ENCODE data around the gene TUBB2A. TPM values are rescaled to one million over a fixed set of nuclear protein-coding genes. Genes with fewer than 3 reads are reported as not detected.

TUBB2A gene
- total and polyA plus RNA-seq, 5 donors, result 24.3 to 43.1 (median 28.6) TPM

DNA sequence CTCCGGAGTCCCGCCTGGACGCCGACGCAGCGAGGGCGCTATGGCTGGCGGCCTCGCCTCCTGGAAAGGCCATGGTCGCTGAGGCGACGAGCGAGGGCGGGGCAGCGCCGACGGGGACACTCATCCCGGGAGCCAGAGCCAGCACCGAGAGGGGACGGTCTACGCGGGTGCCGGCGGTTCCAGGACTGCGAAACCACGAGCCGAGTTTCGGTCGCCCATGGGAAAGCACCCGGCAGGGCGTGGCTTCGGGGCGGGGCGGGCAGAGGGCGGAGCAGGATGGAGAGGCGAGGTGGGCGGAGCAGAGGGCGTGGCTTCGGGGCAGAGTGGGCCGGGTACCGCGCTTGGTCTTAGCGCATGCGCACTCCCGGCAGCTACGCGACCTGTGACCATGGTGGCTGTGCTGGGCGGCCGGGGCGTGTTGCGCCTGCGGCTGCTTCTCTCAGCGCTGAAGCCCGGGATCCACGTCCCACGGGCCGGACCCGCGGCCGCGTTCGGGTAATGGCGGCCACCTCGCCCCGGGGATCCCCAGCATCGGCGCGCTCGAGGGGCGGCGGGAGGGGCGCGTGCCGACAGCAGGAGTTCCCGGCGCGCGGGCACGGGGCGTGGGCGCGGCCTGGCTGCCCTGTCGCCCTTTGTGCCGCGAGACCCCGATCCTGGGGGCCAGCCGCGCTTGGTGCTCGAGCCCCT is 38.8 kb downstream of the TUBB2A start, which contains the start of gene BPHL:
BPHL (plus strand) TSS at position 359 of the 687 bp plus-strand sequence; CDS start at position 389, 30 bp downstream.
- Histone ChIP-seq H3K4me1 (ENCODE audit: control insufficient read depth, insufficient read depth, low read length) (no peaks in the 10 kb centered on the region), H3K9me3 (ENCODE audit: control insufficient read depth, low read length) (no peaks in the 10 kb centered on the region), H3K4me3 (ENCODE audit: low read length) (peak within 1 kb of the TSS; percentile 64), H3K27ac (ENCODE audit: low read length) (peak within 1 kb of the TSS; percentile 88), H3K27me3 (ENCODE audit: control insufficient read depth, insufficient read depth) (no peaks in the 10 kb centered on the region)
- WGBS, result under 1% methylated on average over 89 of the region's 89 CpGs
- peak; percentile 99 to 100 (median 99) for DNase-seq
- intact Hi-C loops (cut with DNase I), result no loop called here
- peak; percentile 98 for ATAC-seq

DNA sequence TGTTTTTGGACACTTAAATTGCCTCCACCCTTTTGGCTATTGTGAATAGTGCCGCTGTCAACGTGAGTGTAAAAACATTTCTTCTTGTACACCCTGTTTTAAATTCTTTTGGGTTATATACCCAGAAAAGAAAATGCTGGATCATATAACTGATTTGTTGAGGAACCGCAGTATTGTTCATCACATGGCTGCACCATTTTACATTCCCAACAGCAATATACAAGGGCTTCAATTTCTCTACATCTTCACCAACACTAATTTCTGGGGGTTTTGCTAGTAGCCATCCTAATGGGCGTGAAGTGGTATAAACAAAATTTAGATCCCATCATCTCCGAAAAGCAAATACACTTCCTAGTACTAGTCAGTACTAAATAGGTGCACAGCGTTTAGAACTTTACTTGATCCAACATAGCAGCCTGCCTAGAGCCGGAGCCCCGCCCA is 39.4 kb downstream of the TUBB2A start:
- Histone ChIP-seq H3K27me3 (ENCODE audit: control insufficient read depth, insufficient read depth) (no peaks in the 10 kb centered on the region), H3K27ac (ENCODE audit: low read length) (peak overlapping the region; percentile 88), H3K4me1 (ENCODE audit: control insufficient read depth, insufficient read depth, low read length) (no peaks in the 10 kb centered on the region), H3K4me3 (ENCODE audit: low read length) (peak overlapping the region; percentile 64), H3K9me3 (ENCODE audit: control insufficient read depth, low read length) (no peaks in the 10 kb centered on the region)
- no peak for DNase-seq
- 16% methylated on average over 8 of the region's 8 CpGs for WGBS
- ATAC-seq, result no peak
- intact Hi-C loops (cut with DNase I), result no loop called here

DNA sequence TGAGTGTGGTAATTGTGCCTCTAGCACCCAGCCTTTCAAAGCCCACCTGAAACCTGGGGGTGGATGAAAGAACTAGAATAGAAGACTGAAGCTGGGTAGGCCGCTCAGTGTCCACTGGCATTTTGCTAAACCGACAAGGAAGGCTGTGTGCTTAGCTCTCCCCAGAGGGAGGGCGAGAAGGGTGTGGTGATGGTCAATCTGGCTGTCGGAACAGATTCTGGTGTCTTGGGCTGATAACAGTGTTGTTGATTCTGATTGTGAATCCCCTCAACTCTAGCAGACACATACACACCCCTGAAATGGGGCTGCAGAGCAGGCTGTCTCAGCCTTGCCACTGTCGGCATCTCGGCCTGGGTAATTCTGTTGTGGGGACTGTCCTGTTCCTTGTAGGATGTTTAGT is 43.0 kb downstream of the TUBB2A start:
- no peak overlapping the region for H3K27ac ChIP-seq (ENCODE audit: low read length)
- DNase-seq (no peak), ATAC-seq (no peak)
- no peaks in the 10 kb centered on the region for H3K27me3 ChIP-seq (ENCODE audit: control insufficient read depth, insufficient read depth)
- 88% methylated on average over 6 of the region's 6 CpGs for WGBS
- no peak overlapping the region for H3K4me3 ChIP-seq (ENCODE audit: low read length)
- no peaks in the 10 kb centered on the region for H3K4me1 ChIP-seq (ENCODE audit: control insufficient read depth, insufficient read depth, low read length)
- H3K9me3 ChIP-seq (ENCODE audit: control insufficient read depth, low read length), result no peaks in the 10 kb centered on the region
- intact Hi-C loops (cut with DNase I), result no loop called here

DNA sequence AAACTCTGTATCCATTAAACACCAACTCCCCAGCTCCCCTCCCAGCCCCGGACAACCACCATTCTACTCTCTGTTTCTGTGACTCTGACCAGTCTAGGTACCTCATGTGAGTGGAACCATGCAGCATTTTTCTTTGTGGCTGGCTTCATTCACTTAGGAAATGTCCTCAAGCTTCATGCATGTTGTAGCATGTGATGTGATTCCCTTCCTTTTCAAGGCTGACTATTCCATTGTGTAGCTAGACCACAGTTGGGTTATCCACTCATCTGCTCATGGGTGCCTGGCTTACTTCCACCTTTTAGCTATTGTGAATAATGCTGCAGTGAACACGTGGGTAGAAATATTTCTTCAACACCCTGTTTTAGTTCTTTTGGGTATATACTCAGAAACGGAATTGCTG is 47.6 kb downstream of the TUBB2A start:
- intact Hi-C loops (cut with DNase I), result no loop called here
- no peak overlapping the region for H3K27ac ChIP-seq (ENCODE audit: low read length)
- no peak for ATAC-seq
- H3K9me3 ChIP-seq (ENCODE audit: control insufficient read depth, low read length), result no peaks in the 10 kb centered on the region
- 88% methylated on average over 3 of the region's 3 CpGs for WGBS
- DNase-seq, result no peak
- H3K4me1 ChIP-seq (ENCODE audit: control insufficient read depth, insufficient read depth, low read length), result no peaks in the 10 kb centered on the region
- H3K27me3 ChIP-seq (ENCODE audit: control insufficient read depth, insufficient read depth), result no peaks in the 10 kb centered on the region
- no peak overlapping the region for H3K4me3 ChIP-seq (ENCODE audit: low read length)

DNA sequence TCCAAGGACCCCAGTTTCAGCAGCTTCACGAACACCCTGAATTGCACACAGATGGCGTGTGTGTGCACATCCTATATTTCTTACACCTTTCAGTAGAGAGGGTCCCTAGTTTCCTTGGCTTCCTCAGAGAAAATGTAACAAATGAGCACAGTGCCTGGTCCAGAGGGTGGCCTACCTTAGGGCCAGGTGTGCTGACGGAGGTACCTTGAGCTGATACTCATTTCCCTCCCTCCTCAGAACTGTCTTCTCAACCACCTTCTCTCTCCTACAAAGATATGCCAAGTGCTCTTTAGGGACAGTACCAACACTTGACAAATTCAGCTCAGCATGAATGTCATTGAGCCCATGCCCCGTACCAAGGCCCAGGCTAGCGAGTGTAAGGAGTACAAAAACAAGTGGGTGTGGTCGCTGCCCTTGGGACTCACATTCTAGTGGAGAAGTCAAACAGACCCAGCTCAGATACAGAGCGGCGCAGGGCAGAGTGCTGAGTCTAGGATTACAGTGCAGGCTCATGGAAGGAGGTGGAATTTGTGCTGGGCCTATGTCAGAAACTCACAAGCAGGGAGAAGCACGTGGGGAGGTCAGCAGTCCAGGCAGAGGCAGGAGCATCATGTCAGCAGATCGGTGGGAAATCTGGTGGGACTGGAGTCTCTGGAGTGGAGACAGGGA is 48.5 kb downstream of the TUBB2A start:
- WGBS, result 78% methylated on average over 10 of the region's 10 CpGs
- intact Hi-C loops (cut with DNase I), result no loop called here

More for the DNA sequence above, 48.5 kb downstream of the TUBB2A start:
- no peaks in the 10 kb centered on the region for H3K9me3 ChIP-seq (ENCODE audit: control insufficient read depth, low read length)
- no peak overlapping the region for H3K4me3 ChIP-seq (ENCODE audit: low read length)
- peak in 1 of 3 donors; percentile 75 for DNase-seq
- H3K27ac ChIP-seq (ENCODE audit: low read length), result no peak overlapping the region
- H3K27me3 ChIP-seq (ENCODE audit: control insufficient read depth, insufficient read depth), result no peaks in the 10 kb centered on the region
- H3K4me1 ChIP-seq (ENCODE audit: control insufficient read depth, insufficient read depth, low read length), result no peaks in the 10 kb centered on the region
- ATAC-seq, result peak in 1 of 2 donors; percentile 37

Other genes starting within 250 kb of the TUBB2A start
- gene SERPINB6, start 186.0 kb downstream of the TUBB2A start, total RNA-seq, result 100 to 1,000 TPM; 181 to 265 (median 207) TPM
- gene SERPINB6, start 186.0 kb downstream of the TUBB2A start, polyA plus RNA-seq, result 172 TPM
- gene NQO2, start 157.7 kb downstream of the TUBB2A start, total RNA-seq, result 10 to 100 TPM; 38.1 to 60.6 (median 46.8) TPM
- 71.0 TPM for gene NQO2, start 157.7 kb downstream of the TUBB2A start, polyA plus RNA-seq
- gene RIPK1, start 89.0 kb downstream of the TUBB2A start, total RNA-seq, result 10 to 100 TPM in 1 of 4 donors, 1 to 10 TPM in 3; 8.0 to 11.5 (median 8.6) TPM
- 6.8 TPM for gene RIPK1, start 89.0 kb downstream of the TUBB2A start, polyA plus RNA-seq
- gene BPHL, start 38.8 kb downstream of the TUBB2A start, total RNA-seq, result 10 to 100 TPM in 2 of 4 donors, 1 to 10 TPM in 2; 9.3 to 11.4 (median 10.1) TPM
- gene BPHL, start 38.8 kb downstream of the TUBB2A start, polyA plus RNA-seq, result 13.1 TPM
- gene TUBB2B, start 70.1 kb upstream of the TUBB2A start, total RNA-seq, result 1 to 10 TPM; 1.4 to 3.2 (median 1.8) TPM
- 4.7 TPM for gene TUBB2B, start 70.1 kb upstream of the TUBB2A start, polyA plus RNA-seq
- 10 to 100 TPM in 2 of 4 donors, 1 to 10 TPM in 2; 7.9 to 10.7 (median 9.9) TPM for gene PSMG4, start 101.4 kb upstream of the TUBB2A start, total RNA-seq
- 16.7 TPM for gene PSMG4, start 101.4 kb upstream of the TUBB2A start, polyA plus RNA-seq